Measurements from ENCODE around the gene ZC3H6.

The ZC3H6 gene, protein sequence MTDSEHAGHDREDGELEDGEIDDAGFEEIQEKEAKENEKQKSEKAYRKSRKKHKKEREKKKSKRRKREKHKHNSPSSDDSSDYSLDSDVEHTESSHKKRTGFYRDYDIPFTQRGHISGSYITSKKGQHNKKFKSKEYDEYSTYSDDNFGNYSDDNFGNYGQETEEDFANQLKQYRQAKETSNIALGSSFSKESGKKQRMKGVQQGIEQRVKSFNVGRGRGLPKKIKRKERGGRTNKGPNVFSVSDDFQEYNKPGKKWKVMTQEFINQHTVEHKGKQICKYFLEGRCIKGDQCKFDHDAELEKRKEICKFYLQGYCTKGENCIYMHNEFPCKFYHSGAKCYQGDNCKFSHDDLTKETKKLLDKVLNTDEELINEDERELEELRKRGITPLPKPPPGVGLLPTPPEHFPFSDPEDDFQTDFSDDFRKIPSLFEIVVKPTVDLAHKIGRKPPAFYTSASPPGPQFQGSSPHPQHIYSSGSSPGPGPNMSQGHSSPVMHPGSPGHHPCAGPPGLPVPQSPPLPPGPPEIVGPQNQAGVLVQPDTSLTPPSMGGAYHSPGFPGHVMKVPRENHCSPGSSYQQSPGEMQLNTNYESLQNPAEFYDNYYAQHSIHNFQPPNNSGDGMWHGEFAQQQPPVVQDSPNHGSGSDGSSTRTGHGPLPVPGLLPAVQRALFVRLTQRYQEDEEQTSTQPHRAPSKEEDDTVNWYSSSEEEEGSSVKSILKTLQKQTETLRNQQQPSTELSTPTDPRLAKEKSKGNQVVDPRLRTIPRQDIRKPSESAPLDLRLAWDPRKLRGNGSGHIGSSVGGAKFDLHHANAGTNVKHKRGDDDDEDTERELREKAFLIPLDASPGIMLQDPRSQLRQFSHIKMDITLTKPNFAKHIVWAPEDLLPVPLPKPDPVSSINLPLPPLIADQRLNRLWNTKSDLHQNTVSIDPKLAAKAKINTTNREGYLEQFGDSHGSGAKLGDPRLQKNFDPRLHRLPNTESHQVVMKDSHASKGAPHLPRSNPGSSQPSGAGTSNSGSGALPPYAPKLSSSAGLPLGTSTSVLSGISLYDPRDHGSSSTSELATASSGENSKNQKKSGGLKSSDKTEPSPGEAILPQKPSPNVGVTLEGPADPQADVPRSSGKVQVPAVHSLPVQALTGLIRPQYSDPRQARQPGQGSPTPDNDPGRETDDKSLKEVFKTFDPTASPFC

DNA sequence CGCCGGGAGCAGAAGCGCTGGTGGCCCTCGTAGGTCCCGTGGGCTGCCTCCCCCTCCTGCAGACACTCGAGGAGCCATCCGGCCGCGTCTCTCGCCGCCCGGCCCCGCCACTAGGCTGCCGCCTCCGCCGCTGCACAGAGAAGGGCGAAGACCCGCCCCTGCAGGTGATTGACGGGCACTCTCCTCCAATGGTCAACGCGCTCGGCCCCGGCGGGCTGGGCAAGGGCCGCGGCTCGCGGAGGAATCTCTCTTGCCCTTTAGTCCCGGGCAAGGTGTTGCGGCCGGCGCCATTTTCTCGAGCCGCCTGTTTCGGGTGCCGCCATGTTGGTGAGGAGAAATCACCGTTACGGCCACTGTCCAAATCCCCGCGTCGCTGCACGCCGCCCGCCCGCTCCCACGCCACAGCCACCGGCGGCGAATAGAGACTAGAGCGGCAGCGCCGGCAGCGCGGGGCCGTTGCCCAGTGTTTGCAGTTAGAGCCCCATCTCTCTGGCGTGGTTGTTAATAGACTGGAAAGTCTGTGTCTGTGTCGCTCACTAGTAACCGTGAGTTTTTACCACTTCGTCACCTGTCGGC lies at the start of gene ZC3H6:
Gene ZC3H6, plus strand, starts transcription at position 287 of the 576 bp plus-strand sequence. CDS start 398 bp downstream, outside the sequence.
- peak within 1 kb of the TSS; percentile 89 for H3K27ac ChIP-seq
- peak; percentile 90 for DNase-seq (ENCODE audit: low read depth, low spot score)

- H3K27ac ChIP-seq = peak overlapping the region; percentile 49
- DNase-seq (ENCODE audit: low read depth, low spot score) = peak; percentile 95
Observed at GRCh38 chr2:112229348-112229747, 46.0 kb upstream of the ZC3H6 start.

DNA sequence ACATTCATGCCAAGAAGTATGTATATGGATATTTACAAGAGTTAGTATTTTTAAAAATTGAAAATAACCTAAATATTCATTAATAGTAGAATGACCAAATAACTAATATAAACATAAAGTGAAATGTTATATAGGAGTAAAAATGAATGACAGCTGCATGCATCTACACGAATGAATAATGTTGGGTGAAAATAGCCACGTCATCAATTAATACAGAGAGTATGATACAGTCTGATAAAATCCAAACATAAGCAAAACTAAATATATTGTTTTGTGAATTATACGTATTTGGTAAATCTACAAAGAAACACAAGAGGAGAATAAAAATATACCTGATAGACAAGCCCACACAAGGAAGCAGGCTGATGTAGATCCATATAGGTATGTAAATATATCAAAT lies 45.0 kb upstream of the ZC3H6 start:
- no peak overlapping the region for H3K27ac ChIP-seq
- DNase-seq (ENCODE audit: low read depth, low spot score) = no peak

DNA sequence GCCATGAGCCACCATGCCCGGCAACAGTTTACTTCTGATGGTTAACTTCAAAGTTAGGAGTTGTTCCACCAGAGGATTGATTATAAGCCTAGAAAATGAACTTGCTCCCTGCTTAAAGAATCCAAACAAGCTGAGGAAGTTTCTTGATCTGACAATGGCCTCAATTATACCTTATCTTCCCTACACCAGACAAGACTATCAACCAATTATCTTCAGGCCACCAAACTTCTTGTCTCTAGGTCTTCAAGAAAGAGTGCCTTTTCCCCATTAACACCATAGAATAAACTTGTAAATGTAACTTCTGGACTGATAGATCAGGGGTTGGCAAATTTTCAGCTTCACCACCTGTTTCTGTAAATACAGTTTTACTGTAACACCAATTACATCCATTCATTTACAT lies 35.5 kb upstream of the ZC3H6 start:
- H3K27ac ChIP-seq = no peak overlapping the region
- no peak for DNase-seq (ENCODE audit: low read depth, low spot score)

DNA sequence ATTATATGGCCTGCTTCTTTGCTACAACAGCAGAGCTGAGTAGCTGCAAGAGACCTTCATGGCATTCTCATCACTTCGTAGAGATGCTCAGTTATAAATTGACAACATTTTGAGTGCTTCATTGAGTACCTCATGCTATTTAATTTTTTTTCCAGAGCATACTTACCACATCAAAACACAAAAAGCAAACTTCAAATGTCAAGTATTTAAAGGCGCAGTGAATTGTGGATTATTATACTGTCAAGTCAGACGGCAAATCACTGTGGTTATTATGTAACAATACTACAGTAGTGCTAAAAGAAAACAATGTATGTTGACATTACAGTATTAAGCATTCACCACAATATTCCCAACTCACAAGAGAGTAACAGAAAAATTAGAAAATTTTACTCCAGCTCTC lies 33.0 kb upstream of the ZC3H6 start:
- H3K27ac ChIP-seq = no peak overlapping the region
- DNase-seq (ENCODE audit: low read depth, low spot score) = no peak

DNA sequence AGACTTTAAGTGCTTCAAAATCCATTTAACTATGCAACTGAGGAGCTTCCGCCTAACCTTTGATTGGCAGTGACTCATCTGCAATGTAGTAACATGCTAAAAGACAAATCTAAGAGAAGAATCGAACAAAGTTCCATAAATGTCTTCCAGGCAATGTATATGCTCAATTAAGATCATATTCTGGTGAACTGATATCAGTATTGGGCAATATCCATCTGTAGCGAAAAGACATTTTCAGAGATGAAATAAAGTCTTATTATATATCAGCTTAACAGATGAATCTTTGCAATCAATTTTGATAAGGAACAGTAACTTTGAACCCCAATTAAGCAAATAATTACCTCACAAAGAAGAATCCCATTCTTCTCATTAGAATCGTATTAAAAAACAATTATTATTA lies 32.2 kb upstream of the ZC3H6 start:
- no peak for DNase-seq (ENCODE audit: low read depth, low spot score)
- no peak overlapping the region for H3K27ac ChIP-seq

GRCh38 chr2:112244854-112245253 lies 30.5 kb upstream of the ZC3H6 start:
- H3K27ac ChIP-seq = no peak overlapping the region
- no peak for DNase-seq (ENCODE audit: low read depth, low spot score)

GRCh38 chr2:112251271-112251670 lies 24.1 kb upstream of the ZC3H6 start:
- no peak for DNase-seq (ENCODE audit: low read depth, low spot score)

GRCh38 chr2:112253261-112253815 lies 22.1 kb upstream of the ZC3H6 start:
- no peak overlapping the region for H3K27ac ChIP-seq
- no peak for DNase-seq (ENCODE audit: low read depth, low spot score)

More at GRCh38 chr2:112251271-112251670, 24.1 kb upstream of the ZC3H6 start:
- no peak overlapping the region for H3K27ac ChIP-seq

- H3K27ac ChIP-seq = peak within 1 kb of the TSS; percentile 56
Observed at GRCh38 chr2:112254466-112255240, 20.7 kb upstream of the ZC3H6 start, which contains the start of gene ZC3H8. TSS of gene ZC3H8 (minus strand) at chr2:112255042. CDS start at chr2:112254981, 61 bp downstream.

GRCh38 chr2:112255875-112256274 lies 19.5 kb upstream of the ZC3H6 start:
- no peak for DNase-seq (ENCODE audit: low read depth, low spot score)
- no peak overlapping the region for H3K27ac ChIP-seq

More at GRCh38 chr2:112254466-112255240, 20.7 kb upstream of the ZC3H6 start, which contains the start of gene ZC3H8:
- no peak for DNase-seq (ENCODE audit: low read depth, low spot score)

- DNase-seq (ENCODE audit: low read depth, low spot score) = no peak
- H3K27ac ChIP-seq = no peak overlapping the region
Observed at GRCh38 chr2:112256654-112257053, 18.7 kb upstream of the ZC3H6 start.

- H3K27ac ChIP-seq = no peak overlapping the region
- DNase-seq (ENCODE audit: low read depth, low spot score) = peak; percentile 57
Observed at GRCh38 chr2:112257575-112257974, 17.8 kb upstream of the ZC3H6 start.

DNA sequence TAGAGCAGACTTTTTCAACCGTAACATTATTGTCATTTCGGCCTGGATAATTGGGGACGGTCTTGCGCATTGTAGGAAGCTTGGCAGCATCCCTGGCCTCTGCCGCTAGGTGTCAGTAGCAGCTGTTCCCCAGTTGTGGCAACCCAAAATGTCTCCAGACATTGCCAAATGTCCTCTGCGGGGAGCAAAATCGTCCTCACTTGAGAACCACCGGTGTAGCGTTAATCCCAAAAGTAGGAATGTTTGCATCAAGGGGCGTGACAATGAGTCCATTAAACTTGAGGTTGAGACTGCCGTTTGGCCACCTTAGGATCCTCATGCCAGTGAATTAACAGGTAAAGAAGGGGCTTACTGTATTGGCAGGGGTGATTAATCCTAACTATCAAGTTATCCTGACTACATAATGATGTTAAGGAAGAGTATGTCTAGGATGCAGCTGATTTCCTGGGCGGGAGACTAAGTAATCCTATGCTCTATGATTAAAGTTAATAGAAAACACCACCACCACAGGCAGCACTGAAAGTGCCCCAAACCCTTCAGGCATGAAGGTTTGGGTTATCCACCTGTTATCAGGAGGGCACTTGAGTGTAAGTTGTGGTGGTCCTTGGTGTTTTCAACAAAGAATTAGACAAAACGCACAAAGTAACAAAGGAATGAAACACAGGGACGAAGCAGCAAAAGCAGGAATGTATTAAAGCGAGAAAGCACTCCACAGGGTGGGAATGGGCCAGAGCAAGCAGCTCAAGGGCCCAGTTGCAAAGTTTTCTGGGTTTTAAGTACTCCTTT lies 15.7 kb upstream of the ZC3H6 start:
- no peak overlapping the region for H3K27ac ChIP-seq
- no peak for DNase-seq (ENCODE audit: low read depth, low spot score)

DNA sequence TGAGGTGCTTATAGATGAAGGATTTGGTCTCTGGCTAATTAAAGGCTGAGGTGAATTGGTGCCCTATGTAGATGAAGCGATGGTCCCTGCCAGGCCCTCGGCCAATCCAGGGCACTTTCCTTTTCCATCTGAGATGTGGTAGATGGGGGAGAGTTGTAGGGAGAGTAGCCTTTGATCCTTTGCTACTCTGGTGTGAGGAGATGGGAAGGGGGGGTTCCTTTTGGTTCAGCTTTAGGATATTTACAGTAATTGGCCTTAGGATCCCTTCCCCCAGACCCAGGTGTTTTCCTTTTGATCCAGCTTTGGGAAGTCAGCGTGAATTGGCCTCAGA lies 15.1 kb upstream of the ZC3H6 start:
- H3K27ac ChIP-seq = no peak overlapping the region
- no peak for DNase-seq (ENCODE audit: low read depth, low spot score)

- no peak overlapping the region for H3K27ac ChIP-seq
- DNase-seq (ENCODE audit: low read depth, low spot score) = no peak
Observed at GRCh38 chr2:112262876-112263275, 12.5 kb upstream of the ZC3H6 start.

DNA sequence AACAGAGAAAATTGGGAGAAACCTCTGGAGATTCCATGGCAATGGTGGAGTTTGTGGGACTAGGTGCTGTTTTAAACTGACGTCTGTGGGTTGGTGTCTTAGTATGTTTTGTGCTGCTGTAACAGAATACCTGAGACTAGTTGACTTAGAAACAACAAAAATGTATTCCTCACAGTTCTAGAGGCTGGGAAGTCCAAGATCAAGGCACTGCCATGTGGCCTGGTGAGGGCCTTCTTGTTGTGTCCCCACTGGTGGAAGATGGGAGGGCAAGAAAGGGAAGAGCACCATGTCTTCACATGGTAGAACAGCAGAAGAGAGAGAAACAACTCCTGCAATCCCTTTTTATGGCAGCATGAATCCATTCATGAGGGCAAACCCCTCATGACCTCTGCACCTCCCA lies 6.8 kb upstream of the ZC3H6 start:
- no peak for DNase-seq (ENCODE audit: low read depth, low spot score)

DNA sequence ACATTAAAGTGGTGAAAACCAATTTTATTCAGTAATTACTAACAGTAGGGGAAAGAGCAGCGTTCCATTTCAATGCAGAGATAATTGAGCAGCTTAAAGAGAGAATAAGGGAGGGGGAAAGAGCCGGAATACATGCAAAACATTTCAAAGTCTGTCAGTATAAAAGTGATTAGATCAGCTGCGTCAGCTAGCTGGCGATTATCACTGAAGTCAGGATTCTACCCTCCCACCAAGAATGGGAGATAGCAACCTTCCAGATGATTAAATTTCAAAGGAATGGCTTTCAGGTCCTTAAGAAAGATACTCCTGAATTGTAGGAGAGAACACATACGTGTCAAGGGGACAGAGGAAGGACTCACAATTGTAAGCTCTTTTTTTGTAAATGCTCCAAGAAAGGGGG lies 2.7 kb upstream of the ZC3H6 start:
- H3K27ac ChIP-seq = no peak overlapping the region
- DNase-seq (ENCODE audit: low read depth, low spot score) = no peak

More for the DNA sequence above, 6.8 kb upstream of the ZC3H6 start:
- H3K27ac ChIP-seq = no peak overlapping the region
